Measurements from ENCODE around the gene ZNF518A. TPM values are rescaled to one million over a fixed set of nuclear protein-coding genes. Genes with fewer than 3 reads are reported as not detected.

Gene ZNF518A
- total and polyA plus RNA-seq, 2 of the 13 experiments (the other 11 are each of a cell fraction or from before 2014, with no cell fraction given) = 21.7 to 37.1 TPM

DNA sequence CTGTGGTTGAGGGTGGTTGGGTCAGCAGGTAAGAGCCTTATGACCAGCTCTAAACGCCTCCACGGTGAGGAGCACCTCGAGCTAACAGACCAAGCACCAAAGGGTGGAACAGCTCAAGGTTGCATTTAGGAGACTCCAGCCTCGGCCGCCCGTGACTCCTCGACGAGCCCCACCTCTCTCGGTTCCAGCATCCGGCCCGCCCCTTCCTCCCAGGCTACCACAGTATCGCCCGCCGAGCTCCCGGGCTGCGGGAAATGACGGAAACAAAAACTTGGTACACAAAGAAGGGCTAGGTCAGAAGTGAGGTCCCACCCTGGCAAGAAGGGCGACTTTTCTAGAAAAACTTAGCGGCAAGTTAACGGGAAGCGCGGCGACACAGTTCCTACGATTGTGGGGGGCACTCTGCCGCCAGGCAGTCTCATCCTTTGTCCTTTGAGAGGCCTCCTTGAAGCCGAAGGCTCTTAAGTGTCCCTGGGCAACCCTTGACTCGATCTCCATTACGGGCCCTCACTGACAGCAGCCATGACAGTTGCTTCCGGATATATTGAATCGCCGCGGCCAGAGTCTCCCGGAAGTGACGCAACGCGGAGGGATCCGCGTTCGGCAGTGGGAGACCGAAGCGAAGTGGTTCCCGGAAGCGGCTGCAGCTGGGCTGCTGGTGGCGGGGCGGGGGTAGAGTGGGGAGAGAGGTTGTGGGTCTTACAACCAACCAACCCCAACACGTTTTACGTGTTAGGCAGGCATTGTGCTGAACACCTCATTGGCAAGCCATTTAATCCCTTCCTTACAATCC is 40.2 kb upstream of the ZNF518A start (continued):
- TF ChIP-seq ZFX (CRISPR knock-in tag; IDR thresholded peaks at IDR 0.05; ENCODE audit: low read depth) (peak; percentile 64), CREB1 (IDR thresholded peaks at IDR 0.05) (peak; percentile 93), CREB1 (CRISPR knock-in tag; IDR thresholded peaks at IDR 0.05) (peak; percentile 99), MIER3 (CRISPR knock-in tag; IDR thresholded peaks at IDR 0.05; ENCODE audit: borderline replicate concordance) (peak; percentile 45; the same call in 1 of the 2 replicates), TCF12 (IDR thresholded peaks at IDR 0.05) (no peak), TCF12 (CRISPR knock-in tag; IDR thresholded peaks at IDR 0.05) (peak; percentile 74; the same call in 1 of the 2 replicates), FOXA1 (IDR thresholded peaks at IDR 0.05) (no peak), FOXA1 (CRISPR knock-in tag; IDR thresholded peaks at IDR 0.05) (peak; percentile 46; the same call in 1 of the 2 replicates), HBP1 (CRISPR knock-in tag; IDR thresholded peaks at IDR 0.05; ENCODE audit: low read depth) (peak; percentile 58; the same call in 1 of the 2 replicates), ZBTB20 (CRISPR knock-in tag; IDR thresholded peaks at IDR 0.05; ENCODE audit: borderline replicate concordance, low read depth) (no peak)
- TF ChIP-seq, protein P1, sequence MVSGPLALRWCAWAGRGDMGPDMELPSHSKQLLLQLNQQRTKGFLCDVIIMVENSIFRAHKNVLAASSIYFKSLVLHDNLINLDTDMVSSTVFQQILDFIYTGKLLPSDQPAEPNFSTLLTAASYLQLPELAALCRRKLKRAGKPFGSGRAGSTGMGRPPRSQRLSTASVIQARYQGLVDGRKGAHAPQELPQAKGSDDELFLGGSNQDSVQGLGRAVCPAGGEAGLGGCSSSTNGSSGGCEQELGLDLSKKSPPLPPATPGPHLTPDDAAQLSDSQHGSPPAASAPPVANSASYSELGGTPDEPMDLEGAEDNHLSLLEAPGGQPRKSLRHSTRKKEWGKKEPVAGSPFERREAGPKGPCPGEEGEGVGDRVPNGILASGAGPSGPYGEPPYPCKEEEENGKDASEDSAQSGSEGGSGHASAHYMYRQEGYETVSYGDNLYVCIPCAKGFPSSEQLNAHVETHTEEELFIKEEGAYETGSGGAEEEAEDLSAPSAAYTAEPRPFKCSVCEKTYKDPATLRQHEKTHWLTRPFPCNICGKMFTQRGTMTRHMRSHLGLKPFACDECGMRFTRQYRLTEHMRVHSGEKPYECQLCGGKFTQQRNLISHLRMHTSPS (CRISPR knock-in tag; IDR thresholded peaks at IDR 0.05; ENCODE audit: low read depth) = peak; percentile 18; the same call in 1 of the 2 replicates
- TF ChIP-seq, protein P2, sequence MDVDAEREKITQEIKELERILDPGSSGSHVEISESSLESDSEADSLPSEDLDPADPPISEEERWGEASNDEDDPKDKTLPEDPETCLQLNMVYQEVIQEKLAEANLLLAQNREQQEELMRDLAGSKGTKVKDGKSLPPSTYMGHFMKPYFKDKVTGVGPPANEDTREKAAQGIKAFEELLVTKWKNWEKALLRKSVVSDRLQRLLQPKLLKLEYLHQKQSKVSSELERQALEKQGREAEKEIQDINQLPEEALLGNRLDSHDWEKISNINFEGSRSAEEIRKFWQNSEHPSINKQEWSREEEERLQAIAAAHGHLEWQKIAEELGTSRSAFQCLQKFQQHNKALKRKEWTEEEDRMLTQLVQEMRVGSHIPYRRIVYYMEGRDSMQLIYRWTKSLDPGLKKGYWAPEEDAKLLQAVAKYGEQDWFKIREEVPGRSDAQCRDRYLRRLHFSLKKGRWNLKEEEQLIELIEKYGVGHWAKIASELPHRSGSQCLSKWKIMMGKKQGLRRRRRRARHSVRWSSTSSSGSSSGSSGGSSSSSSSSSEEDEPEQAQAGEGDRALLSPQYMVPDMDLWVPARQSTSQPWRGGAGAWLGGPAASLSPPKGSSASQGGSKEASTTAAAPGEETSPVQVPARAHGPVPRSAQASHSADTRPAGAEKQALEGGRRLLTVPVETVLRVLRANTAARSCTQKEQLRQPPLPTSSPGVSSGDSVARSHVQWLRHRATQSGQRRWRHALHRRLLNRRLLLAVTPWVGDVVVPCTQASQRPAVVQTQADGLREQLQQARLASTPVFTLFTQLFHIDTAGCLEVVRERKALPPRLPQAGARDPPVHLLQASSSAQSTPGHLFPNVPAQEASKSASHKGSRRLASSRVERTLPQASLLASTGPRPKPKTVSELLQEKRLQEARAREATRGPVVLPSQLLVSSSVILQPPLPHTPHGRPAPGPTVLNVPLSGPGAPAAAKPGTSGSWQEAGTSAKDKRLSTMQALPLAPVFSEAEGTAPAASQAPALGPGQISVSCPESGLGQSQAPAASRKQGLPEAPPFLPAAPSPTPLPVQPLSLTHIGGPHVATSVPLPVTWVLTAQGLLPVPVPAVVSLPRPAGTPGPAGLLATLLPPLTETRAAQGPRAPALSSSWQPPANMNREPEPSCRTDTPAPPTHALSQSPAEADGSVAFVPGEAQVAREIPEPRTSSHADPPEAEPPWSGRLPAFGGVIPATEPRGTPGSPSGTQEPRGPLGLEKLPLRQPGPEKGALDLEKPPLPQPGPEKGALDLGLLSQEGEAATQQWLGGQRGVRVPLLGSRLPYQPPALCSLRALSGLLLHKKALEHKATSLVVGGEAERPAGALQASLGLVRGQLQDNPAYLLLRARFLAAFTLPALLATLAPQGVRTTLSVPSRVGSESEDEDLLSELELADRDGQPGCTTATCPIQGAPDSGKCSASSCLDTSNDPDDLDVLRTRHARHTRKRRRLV (CRISPR knock-in tag; IDR thresholded peaks at IDR 0.05) = peak; percentile 86
